Astrocyte of the cerebellum (primary cell): ENCODE measurements around the gene MTHFSD.

Experiments used
- DNase-seq: peaks from one replicate; pipeline ENCODE4 v3.0.0-alpha.2; 2011; ENCODE audit warnings: low read depth
- H3K4me3 ChIP-seq: 2 replicates; pipeline ENCODE4 v1.5.1; 2011; ENCODE audit warnings: mild to moderate bottlenecking, low read depth, low read length, moderate library complexity
- in situ Hi-C: cut with HindIII; loops from 2 replicates; pipeline ENCODE4 v1.10.0; 2017; ENCODE audit warnings: low sequenced_read_pairs
- TF ChIP-seq, protein P1 (sequence below): IDR thresholded peaks from 2 replicates; pipeline ENCODE4 v1.5.1; 2012; ENCODE audit warnings: low read length, low read depth, moderate library complexity, mild to moderate bottlenecking; ENCODE audit errors: missing control alignments

The MTHFSD gene

DNA sequence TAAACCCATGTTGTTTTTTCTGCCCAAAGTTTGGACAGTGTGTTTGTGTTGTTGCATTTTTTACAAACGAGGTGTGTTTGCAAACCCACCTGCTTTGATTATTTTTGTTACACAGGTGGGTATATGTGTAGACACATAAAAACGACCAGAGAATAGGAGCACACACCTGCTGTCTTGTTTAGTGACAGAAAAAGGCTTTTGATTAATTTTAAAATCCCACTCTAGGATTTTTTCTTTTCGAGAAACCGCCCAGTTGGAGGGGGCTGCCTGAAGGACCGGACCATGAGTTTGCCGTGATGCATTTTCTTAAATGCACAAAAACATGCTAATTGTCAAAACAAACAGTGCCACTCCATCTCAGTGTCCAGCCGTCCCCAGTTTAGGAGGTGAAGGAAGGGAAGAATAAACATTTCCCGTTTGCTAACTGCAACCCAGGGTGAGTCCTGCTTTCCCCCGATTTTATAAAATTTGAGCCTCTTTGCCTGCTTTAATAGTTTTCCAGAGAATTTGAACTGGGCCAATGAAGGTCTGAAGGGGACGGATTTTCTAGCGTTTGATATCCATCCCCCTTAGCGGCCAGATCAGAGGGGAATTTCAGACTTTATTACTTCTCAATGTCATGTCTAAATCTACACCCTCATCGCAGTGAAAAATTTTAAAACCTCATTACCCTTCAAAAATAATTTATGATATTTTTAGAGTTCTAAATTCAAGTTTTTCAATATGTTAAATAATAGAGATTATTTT, 14.8 kb upstream of the MTHFSD start:
- no peak for DNase-seq
- in situ Hi-C loops: loop anchor here (25.0 kb wide), 2 partner anchors 467 to 692 kb away; no protein-coding TSS in a partner anchor
- peak overlapping the region; percentile 74 for H3K4me3 ChIP-seq

DNA sequence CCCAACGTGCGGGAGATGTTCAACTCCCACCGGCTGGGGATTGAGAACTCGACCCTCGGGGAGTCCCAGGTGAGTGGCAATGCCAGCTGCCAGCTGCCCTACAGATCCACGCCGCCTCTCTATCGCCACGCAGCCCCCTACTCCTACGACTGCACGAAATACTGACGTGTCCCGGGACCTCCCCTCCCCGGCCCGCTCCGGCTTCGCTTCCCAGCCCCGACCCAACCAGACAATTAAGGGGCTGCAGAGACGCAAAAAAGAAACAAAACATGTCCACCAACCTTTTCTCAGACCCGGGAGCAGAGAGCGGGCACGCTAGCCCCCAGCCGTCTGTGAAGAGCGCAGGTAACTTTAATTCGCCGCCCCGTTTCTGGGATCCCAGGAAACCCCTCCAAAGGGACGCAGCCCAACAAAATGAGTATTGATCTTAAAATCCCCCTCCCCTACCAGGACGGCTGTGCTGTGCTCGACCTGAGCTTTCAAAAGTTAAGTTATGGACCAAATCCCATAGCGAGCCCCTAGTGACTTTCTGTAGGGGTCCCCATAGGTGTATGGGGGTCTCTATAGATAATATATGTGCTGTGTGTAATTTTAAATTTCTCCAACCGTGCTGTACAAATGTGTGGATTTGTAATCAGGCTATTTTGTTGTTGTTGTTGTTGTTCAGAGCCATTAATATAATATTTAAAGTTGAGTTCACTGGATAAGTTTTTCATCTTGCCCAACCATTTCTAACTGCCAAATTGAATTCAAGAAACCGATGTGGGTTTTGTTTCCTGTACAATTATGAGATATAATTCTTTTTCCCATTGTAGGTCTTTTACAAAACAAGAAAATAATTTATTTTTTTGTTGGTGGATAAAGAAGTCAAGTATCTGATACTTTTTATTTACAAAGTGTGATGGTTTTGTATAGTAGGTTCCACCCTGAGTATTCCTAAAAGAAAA, 13.9 kb upstream of the MTHFSD start:
- no peak for DNase-seq
- TF ChIP-seq, protein P1, sequence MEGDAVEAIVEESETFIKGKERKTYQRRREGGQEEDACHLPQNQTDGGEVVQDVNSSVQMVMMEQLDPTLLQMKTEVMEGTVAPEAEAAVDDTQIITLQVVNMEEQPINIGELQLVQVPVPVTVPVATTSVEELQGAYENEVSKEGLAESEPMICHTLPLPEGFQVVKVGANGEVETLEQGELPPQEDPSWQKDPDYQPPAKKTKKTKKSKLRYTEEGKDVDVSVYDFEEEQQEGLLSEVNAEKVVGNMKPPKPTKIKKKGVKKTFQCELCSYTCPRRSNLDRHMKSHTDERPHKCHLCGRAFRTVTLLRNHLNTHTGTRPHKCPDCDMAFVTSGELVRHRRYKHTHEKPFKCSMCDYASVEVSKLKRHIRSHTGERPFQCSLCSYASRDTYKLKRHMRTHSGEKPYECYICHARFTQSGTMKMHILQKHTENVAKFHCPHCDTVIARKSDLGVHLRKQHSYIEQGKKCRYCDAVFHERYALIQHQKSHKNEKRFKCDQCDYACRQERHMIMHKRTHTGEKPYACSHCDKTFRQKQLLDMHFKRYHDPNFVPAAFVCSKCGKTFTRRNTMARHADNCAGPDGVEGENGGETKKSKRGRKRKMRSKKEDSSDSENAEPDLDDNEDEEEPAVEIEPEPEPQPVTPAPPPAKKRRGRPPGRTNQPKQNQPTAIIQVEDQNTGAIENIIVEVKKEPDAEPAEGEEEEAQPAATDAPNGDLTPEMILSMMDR: no peak
- peak overlapping the region; percentile 74 for H3K4me3 ChIP-seq
- in situ Hi-C loops: loop anchor here (25.0 kb wide), 2 partner anchors 468 to 693 kb away; no protein-coding TSS in a partner anchor

More for the DNA sequence above, 14.8 kb upstream of the MTHFSD start:
- TF ChIP-seq, protein P1: no peak

DNA sequence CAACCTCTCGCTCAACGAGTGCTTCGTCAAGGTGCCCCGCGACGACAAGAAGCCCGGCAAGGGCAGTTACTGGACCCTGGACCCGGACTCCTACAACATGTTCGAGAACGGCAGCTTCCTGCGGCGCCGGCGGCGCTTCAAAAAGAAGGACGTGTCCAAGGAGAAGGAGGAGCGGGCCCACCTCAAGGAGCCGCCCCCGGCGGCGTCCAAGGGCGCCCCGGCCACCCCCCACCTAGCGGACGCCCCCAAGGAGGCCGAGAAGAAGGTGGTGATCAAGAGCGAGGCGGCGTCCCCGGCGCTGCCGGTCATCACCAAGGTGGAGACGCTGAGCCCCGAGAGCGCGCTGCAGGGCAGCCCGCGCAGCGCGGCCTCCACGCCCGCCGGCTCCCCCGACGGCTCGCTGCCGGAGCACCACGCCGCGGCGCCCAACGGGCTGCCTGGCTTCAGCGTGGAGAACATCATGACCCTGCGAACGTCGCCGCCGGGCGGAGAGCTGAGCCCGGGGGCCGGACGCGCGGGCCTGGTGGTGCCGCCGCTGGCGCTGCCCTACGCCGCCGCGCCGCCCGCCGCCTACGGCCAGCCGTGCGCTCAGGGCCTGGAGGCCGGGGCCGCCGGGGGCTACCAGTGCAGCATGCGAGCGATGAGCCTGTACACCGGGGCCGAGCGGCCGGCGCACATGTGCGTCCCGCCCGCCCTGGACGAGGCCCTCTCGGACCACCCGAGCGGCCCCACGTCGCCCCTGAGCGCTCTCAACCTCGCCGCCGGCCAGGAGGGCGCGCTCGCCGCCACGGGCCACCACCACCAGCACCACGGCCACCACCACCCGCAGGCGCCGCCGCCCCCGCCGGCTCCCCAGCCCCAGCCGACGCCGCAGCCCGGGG, 12.9 kb upstream of the MTHFSD start:
- DNase-seq: no peak
- H3K4me3 ChIP-seq: peak overlapping the region; percentile 74
- in situ Hi-C loops: loop anchor here (25.0 kb wide), 2 partner anchors 469 to 694 kb away; no protein-coding TSS in a partner anchor

DNA sequence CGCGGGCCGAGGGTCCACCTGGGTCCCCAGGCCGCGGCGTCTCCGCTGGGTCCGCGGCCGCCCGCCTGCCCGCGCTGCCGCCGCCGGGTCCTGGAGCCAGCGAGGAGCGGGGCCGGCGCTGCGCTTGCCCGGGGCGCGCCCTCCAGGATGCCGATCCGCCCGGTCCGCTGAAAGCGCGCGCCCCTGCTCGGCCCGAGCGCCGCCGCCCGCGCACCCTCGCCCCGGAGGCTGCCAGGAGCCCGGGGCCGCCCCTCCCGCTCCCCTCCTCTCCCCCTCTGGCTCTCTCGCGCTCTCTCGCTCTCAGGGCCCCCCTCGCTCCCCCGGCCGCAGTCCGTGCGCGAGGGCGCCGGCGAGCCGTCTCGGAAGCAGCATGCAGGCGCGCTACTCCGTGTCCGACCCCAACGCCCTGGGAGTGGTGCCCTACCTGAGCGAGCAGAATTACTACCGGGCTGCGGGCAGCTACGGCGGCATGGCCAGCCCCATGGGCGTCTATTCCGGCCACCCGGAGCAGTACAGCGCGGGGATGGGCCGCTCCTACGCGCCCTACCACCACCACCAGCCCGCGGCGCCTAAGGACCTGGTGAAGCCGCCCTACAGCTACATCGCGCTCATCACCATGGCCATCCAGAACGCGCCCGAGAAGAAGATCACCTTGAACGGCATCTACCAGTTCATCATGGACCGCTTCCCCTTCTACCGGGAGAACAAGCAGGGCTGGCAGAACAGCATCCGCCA, 12.1 kb upstream of the MTHFSD start:
- in situ Hi-C loops: loop anchor here (25.0 kb wide), 2 partner anchors 470 to 695 kb away; no protein-coding TSS in a partner anchor
- peak overlapping the region; percentile 74 for H3K4me3 ChIP-seq
- no peak for DNase-seq
- TF ChIP-seq, protein P1: no peak

More for the DNA sequence above, 12.9 kb upstream of the MTHFSD start:
- TF ChIP-seq, protein P1: no peak

DNA sequence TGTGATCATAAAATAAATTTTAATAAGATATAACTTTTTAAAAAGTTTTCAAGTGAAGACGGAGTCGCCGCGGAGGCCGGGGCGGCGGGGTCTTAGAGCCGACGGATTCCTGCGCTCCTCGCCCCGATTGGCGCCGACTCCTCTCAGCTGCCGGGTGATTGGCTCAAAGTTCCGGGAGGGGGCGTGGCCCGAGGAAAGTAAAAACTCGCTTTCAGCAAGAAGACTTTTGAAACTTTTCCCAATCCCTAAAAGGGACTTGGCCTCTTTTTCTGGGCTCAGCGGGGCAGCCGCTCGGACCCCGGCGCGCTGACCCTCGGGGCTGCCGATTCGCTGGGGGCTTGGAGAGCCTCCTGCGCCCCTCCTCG, 11.5 kb upstream of the MTHFSD start, which contains the start of gene FOXC2:
TSS of gene FOXC2 (plus strand) at position 229 of the 365 bp plus-strand sequence. CDS start 507 bp downstream, outside the sequence.
- DNase-seq: peak; percentile 95
- TF ChIP-seq, protein P1: no peak
- in situ Hi-C loops: loop anchor here (25.0 kb wide), 2 partner anchors 471 to 696 kb away; no protein-coding TSS in a partner anchor
- peak within 1 kb of the TSS; percentile 74 for H3K4me3 ChIP-seq
